ENCODE data around the gene AFF2.

The AFF2 gene

DNA sequence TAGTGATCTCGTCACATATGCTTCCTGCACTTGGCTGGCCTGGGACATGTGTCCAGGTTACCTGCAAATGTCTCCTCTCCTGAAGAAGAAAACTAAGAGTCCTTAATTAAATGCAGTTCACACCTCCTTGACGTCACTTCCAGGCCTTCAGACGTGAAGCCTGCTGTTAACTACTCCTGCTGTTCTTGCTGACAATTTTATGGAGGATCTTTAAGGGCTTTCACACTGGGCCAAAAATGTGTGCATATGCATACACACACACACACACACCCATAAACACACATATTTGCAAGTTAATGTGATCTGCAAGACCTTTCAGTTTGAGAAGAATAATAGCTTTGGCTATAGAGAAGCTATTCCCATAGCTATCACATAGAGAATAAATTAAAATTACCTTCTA is 267.9 kb downstream of the AFF2 start:
- no peak for DNase-seq

DNA sequence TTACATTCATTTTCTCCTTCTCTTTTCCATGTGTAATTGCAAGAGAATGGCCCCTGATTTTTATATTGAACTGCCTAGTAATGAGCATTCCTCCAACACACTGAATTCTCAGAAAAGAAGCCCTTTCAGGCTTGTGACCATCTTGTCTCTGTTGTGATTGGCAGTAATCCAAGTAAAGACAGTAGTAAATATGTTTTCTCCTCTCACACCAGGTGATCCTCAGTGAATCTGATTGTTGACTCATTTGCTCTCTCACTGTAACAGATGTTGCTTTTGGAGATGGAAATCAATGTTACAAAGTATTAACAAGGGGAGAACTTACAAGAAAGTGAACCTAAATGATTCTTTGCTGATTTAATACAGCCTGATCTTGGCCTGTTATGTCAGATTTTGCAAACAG is 271.0 kb downstream of the AFF2 start:
- no peak for DNase-seq

DNA sequence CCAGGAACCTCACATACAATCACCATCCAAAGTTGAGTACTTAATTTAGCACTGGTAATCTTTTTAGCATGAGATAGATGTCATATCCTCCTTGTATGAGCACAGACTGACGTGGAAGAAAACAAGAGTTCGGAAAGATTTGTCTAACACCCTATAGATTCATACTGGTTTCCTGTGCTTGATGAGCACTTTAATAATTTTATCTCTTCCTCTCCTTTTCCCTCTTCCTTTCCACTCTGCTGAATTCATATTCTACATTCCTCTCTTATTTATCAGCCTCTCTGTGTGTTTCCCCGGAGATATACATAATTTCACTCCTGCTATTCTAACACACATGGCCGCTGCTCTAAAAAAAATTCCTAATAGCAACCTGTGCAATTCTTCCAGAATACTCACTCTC is 273.9 kb downstream of the AFF2 start:
- no peak for DNase-seq

DNA sequence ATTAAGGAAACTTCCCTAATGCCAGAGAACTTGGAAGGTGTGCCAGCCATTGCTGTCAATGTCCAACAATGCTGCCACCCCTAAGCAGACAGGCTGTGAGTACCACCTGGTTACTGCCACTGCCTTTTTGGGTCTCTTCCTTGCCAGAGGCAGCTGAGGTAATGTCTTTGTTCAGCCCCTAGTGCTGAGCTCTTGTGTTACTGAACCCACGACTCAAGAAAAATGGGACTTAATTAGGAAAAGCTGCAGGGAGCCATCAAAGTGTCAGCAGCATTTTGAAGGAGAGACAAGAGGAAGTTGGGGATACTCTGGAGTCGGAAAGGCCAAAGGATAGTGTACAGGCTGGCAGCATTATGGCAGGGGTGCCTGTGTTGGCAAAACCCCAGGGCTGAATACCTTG is 283.7 kb downstream of the AFF2 start:
- DNase-seq = no peak

DNA sequence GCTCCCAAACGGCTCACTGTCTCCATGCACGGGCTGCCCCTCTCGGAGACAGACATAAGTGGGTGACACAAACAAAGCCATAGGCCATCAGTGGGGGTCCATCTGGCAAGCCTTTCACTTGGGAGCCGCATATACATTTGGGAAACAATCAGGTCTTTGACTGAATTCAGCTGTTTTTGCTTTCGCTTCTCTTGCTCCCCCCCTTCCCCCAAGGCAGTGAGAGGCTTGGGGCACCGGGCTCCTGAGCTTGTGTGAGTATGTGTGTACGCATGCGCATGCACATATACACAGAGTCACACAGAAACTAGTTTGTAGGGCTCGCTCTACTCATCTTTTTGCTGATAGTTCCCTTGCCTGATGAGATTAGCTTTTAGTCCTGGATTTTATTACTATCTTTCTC is 284.4 kb downstream of the AFF2 start:
- peak; percentile 13 for DNase-seq

DNA sequence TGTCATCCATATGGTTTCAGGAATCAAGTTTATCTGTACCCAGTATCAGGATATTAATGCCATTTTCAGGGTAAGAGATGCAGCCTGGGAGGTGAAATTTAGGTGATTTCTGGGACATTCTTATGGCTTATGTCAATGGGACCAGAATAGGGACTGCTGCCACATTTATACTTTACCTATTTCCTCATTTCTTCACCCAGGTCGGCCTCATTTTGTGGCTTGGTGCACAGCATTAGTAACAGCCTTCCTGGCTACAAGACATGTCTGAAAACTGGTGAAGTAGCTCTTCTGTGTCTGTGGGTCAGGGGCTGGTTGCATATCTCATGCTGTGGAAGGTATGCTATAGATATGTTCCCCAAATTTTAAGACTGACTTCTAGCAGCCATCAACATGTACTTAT is 284.8 kb downstream of the AFF2 start:
- no peak for DNase-seq

DNA sequence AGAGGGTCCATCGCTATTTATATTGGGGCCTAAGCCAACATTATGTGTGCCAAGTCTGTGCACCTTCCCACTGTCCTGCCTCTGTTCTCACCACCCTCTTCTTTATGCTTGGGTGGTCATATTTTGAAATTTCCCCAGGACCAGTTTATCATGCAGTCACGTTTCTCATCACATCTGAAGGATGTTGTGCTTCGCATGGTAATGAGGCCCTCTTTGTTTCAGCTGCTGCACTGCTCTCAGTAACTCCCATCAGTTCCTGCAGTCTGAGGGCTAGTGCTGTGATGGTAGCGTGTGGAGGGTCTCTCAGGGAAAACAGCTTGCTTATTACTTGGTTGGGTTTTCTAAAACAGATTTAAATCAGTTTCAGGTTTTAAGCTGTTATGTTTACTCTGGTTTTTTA is 288.0 kb downstream of the AFF2 start:
- no peak for DNase-seq

DNA sequence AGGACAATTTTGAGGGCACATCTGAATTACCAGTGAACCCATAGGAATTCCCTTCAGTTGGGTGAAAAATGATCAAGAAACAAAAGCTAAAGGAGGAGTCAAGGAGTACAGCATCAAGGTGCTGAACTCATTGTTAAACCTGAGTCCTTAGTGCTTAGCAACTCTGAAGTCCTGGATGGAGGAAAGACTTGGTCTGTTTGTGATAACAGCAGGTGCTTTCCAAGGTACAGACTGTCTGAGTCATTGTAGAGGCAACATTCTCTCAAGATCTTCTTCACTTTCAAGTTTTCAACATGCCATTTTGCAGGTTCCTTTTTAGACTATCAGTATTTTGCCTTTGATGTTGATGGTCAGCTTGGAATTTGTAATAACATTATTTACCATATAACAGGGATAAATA is 293.9 kb downstream of the AFF2 start:
- DNase-seq = no peak

DNA sequence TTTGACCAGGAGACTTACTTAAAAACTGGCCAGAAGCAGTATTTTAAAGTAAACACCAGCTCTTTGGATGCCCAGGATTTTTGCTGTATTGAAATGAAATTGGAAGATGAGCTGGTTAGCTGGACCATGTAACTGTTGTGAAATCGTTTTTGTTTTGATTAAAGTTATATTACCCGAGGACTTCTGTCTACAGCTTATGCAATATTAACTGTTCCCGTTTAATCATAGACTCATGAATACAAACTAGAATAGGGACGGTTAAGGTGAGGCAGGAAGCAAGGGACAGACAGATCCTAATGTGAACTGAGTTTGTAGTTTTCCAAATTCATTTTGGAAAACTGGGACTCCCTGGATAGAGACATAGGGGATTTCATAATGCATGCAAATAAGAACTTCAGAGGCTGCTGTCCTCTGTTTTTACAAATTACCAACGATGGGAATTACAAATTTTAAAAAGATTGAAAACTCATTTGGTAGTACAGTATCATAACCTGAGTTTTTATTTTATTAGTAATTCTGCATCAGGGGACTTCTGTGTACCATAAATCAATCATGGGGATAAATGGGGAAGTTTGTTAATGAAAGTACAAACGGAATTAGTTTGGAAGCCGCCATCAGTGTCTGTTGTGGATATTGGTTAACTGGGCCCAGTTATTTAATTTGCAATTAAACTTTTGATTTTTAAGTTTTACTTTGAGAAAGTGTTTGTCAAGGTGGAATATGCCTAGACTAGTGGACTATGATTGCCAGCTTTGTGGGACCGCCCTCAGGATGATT is 304.4 kb downstream of the AFF2 start:
- no peak for DNase-seq

DNA sequence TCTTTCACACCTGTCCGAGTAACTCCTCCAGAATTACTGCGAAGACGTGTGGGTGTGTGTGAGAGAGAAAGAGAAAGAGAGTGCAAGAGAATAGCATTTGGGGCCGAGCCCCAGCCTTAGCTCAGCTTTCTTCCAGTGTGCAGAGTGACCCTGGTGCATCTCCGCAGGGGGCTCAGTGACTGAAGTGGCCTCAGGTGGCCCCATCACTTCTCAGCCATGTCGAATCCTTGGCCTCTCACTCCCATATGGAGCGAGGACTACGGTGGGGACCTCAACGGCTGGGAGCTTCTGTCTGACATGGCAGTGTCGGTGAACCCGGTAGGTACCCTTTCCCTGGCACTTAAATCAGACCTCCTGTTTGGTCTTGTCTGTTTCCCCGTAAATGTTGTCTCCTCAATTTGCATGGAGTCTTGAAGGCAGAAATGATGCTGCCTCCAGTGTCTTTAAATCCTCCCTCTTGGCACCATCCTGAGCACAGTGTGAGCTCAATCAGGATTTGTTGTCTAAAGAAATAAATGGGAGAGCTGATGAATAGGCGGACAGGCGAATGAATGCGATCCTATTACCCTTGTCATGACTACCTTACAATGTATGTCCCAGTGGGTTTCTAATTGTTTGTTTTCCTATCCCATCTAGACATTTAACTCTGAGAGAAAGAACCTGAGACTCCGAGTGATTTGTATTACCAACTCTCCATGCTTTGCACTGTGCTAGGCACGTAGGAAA is 305.9 kb downstream of the AFF2 start:
- peak; percentile 10 for DNase-seq

DNA sequence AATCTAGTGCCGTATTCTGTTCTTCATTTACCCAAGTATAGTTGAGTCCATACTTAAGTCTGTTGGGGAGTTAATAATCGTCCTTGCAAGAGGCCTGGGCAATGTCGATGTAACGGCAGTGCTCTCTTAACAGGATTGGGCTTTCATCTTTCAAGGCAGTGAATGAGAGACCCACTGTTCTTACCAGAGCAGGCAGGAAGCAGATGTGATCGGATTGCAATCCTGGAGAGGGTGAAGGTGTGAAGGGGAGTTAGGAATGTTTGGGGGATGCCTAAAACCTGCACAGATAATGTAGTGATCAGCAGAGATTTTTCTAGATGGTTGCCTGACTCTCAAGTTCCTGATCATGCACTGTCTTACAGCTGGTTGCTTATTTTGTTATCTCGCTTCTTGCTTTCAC is 308.4 kb downstream of the AFF2 start:
- DNase-seq = no peak

DNA sequence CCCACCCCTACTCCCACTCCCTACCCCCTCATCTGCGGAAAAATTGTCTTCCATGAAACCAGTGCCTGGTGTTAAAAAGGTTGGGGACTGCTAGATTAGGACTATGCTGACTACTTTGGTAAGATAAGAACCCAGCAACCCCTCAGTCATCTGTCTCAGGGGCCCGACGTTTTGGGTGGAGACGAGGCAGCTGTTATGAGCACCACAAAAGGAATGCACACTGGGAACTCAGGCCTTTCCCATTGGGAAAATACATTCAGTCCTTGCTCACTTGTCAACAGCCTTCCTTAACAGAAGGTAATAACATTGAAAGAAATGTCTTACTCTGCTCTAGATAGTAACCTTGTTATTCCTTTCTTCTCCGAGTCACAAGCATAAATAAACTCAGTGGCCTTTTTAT is 310.8 kb downstream of the AFF2 start:
- DNase-seq = no peak

DNA sequence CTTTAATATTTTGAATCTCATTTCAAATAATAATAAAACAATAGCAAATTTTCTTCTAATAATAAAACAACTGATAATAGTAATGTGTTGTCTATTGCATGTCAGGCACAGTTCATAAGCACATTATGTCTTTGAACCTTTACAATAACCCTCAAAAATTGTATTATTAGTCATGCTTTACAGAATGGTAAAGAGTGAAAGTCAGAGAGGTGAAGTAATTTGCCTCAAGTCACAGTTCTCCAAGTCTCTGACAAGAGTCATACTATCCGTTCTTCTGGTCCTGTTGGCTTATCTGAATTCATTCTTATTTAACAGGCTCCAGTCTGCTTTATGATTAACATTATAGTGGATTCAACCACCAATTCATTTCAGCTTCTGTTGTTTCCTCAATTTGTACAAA is 313.0 kb downstream of the AFF2 start:
- DNase-seq = no peak

DNA sequence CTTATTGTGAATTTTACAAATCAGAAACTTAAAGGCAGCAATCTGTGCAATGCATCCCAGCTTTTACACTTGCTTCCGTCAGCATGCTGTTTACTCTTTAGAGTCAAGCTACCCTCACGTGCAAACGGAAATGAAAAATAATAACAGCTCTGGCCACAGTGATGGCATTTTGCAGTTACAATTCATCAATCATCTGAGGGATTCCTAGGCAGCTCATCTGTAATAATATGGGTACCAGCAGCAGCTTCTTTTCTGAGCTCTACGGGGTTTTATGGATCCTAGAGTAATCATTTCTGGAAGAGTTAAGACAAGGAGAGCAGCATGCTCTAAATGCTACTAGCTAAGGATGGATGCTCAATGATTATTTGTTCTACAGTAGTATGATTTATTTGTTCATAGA is 313.6 kb downstream of the AFF2 start:
- DNase-seq = no peak

DNA sequence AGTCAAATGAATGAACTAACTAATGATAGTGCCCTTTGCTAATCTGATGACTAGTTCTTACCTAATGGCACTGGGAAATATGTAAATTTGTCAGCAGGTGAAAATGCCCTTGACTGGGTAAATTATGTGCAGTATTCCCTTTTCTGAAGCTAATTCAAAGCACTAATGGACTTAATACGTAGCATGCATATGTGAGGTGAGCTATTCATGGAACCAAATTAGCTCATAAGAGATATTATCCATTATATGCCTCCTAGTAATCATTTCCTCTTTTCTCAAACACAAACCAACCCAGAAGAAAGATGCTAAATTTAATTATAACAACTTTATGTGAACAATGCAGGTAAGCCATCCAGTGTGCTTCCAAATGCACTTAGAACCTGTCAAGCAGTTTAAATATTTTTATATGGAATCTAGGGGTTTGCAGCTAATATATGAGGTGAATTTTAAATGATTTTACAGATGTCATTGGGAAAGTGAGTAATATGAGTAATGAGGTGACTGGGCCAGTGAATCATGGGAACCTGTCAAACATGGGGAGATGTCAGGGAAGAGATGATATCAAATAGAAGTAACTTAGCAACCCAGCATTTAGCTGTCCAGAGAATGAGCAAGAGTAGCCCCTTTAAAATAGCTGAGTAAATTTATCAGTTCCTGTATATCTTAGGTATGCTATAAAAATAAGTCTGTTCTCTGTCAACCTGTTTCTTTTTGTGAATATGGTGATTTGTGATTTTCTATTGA is 315.0 kb downstream of the AFF2 start:
- DNase-seq = no peak

DNA sequence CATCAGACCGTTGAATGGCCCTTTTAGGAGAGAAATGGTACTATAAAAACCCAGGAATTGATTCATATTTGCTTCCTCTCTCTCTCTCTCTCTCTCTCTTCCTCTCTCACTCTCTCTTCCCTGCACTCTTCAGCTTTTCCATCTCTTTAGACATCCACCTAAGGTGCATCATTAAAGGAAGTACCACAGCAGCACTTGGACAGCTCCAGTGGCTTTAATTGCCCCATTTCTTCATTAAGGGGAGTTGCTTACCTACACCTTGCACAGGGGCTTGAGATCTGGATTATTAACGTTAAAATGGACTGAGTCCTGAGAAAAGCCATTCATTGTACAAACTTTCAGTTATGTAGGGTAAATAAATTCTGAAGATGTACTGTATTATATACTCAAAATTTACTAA is 323.6 kb downstream of the AFF2 start:
- no peak for DNase-seq

DNA sequence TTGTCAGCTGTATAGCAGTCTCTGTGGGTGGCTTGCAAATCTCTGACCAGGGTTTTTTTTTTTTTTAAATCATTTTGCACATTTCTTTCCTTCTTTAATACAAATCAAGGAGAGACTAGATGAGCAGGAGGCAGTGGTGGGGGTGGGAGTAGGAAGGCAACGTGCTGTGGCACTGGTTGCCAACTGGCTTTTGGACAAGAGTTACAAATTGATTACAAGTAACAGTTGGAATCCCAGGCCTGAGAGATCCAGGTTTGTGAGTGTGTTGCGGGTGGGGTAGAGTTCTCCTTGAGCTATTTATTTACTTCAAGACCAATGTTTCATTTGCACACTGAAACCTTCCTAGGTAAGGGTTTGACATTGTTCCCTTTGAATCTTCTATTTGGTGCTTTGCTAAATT is 325.3 kb downstream of the AFF2 start:
- no peak for DNase-seq

DNA sequence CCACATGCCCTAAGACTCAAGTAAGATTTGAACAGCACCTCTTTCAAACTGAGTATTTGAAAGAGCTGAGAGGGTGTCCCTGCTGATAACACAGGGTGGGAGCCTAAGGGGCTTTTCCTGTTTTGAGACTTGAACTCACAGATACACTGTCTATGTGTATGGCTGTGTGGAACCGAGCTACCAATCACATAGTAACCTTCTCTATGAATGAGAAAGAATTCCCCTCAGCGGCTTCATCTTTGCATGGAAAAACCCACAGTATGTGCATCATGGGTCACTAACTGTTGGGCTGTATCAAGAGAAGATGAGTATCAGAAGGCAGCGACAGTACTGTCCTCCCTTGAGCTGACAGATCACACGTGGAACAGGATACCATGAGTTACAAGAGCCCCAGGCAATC is 336.3 kb downstream of the AFF2 start:
- no peak for DNase-seq

DNA sequence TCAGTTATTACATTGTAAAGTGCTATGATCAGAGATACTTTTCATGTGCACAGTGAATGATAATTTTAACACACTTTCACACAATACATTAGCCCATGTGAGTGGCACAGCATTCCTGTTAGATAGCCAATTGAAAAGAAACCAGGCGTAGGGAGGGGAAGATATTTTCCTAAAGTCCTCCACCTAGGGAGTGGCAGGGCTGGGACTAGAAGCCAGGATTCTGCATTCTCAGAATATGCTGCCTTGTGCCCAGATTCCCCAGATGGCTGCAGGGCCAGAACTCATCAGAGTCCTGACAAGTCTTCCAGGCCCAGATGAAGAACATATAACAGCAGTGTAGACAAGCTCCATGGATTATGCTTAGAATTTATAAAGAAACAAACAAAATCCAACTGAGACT is 350.2 kb downstream of the AFF2 start:
- DNase-seq = no peak

DNA sequence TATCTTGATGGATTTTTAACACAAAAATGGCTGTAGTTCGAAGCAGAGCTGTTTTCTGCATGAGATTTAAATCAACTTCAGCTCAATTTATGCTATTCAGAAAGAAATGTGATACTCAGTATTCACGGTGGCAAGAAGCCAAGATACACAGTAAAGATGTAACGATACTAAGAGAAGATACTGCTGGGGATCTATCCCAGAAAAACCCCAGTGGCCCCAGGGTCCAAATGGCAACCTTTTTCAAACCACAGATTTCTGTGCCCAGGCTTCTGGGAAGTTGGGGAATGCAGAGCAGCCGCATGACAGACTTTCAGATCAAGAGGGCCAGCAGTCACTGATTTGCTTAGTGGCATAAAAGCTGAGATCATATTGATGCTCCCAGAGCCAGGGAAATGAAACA is 353.9 kb downstream of the AFF2 start:
- DNase-seq = no peak

DNA sequence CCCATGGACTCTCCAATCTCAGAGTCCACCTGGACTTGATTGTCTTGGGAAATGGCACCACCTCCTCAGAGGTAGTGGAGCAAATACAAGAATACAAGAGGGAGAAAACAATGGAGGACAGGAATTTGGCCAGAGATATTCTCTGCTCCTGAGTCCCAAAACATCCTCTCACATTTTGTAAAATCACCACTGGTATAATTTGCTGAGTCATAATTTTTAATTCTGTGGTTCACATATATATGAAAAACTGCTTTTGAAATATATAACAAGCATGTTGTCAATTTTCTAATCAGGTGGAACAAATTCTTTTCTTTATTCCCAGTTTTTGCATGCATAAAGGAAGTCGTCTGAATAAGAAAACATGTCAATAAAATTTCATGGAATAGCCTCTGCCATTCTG is 356.1 kb downstream of the AFF2 start:
- DNase-seq = no peak

DNA sequence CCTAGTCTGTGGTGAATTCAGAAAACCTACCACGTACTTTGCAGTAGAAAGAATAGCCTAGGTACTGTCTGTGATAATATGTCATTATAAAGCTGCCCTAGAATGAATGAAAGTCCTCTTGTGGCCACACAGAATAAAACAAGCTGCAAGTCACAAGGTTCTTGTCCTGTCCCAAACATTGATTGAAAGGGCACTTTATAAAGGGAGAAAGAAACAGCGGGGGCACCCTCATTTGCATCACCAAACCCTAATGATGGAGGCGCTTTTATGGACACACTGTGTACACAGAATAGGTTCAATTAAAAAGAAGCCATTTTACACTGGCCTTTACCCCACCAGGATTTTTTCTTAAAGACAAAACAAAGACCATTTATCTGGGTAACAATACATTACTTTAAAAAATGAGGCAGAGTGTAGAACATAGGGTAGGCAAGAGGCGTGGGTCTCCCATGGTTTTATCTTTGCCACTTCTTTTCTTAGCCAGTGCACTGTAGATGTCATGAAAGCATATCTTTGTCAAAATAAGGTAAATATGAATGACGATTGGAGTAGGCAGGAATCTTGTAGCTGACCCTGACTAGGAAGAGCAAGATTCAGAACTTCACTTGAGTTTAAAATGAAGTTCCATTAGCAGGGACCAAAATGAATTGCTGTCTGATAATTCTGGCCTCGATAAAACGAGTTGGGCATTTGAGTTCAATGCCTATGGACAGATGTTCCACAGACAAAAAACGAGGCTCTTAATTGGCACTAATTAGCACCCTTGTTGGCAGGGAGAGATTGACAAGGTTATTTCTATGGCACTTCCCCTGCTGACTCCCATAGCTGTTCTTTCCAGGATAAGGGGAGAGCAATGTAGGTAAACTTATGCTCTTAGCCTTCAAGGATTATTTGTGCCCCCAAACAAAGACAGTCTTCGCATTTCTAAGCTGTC is 365.1 kb downstream of the AFF2 start:
- DNase-seq = no peak

DNA sequence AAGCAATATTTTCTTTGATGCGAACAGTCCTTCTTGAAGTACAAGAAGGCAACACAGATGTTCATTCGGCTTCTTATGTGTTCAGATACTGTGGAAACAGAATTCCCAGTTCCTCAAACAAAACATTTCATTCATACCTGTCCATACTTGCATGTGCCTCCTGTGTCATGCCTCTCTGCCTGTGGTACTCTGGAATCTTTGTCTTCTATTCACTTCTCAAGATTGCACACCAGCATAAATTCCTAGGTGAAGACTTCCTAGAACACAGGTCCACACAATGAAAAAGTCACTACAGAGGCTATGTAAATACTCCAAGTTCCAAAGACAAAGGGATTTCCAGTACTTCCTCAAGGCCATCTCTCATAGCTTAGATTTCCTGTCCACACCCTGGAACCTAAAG is 367.2 kb downstream of the AFF2 start:
- DNase-seq = no peak
